ENCODE measurements around the gene IDUA.

GRCh38 chr4:992297-993110 lies 5.7 kb downstream of the IDUA start:
- TF ChIP-seq MAX (IDR thresholded peaks at IDR 0.05) = no peak
- TF ChIP-seq REST (IDR thresholded peaks at IDR 0.05; ENCODE audit: low read depth) = no peak
- no peak for TF ChIP-seq USF1 (IDR thresholded peaks at IDR 0.05)
- TF ChIP-seq EP300 (IDR thresholded peaks at IDR 0.05; ENCODE audit: borderline replicate concordance) = no peak
- TF ChIP-seq FOXM1 (IDR thresholded peaks at IDR 0.05; ENCODE audit: borderline replicate concordance, low read depth) = no peak
- TF ChIP-seq RAD21 (IDR thresholded peaks at IDR 0.05; ENCODE audit: low read depth) = no peak
- TF ChIP-seq ZBTB7A (IDR thresholded peaks at IDR 0.05; ENCODE audit: low read depth) = no peak
- TF ChIP-seq EGR1 (IDR thresholded peaks at IDR 0.05) = no peak
- TF ChIP-seq YY1 (IDR thresholded peaks at IDR 0.05; ENCODE audit: low read depth) = no peak
- TF ChIP-seq CEBPB (IDR thresholded peaks at IDR 0.05) = no peak
- TF ChIP-seq TAF1 (IDR thresholded peaks at IDR 0.05; ENCODE audit: low read depth) = no peak
- no peak for TF ChIP-seq TCF12 (IDR thresholded peaks at IDR 0.05; ENCODE audit: low read depth)
